ENCODE results near the gene CNTNAP3B.
"Not testable (repeated sequence)": the region's sequence is repeated elsewhere in the genome, so short reads cannot be mapped to it uniquely, and the experiment has no call there.

GRCh38 chr9:41902762-41903161, 226.5 kb downstream of the CNTNAP3B start:
- not testable (repeated sequence) for TF ChIP-seq POLR2A (IDR thresholded peaks at IDR 0.05; ENCODE audit: low read depth, low read length); TAF1 (IDR thresholded peaks at IDR 0.05; ENCODE audit: borderline replicate concordance, low read depth, low read length); NFYA (IDR thresholded peaks at IDR 0.05; ENCODE audit: borderline replicate concordance, low read depth, low read length); USF1 (IDR thresholded peaks at IDR 0.05; ENCODE audit: borderline replicate concordance, extremely low read length, insufficient read depth, low read depth, low read length); CREB1 (IDR thresholded peaks at IDR 0.05; ENCODE audit: low read depth); TARDBP (IDR thresholded peaks at IDR 0.05; ENCODE audit: borderline replicate concordance); FOXM1 (IDR thresholded peaks at IDR 0.05; ENCODE audit: low read depth, low read length); CEBPB (IDR thresholded peaks at IDR 0.05; ENCODE audit: borderline replicate concordance in 1 of 2, low read depth in 2 of 2, low read length in 2 of 2); YY1 (IDR thresholded peaks at IDR 0.05; ENCODE audit: low read depth, low read length); EP300 (IDR thresholded peaks at IDR 0.05; ENCODE audit: borderline replicate concordance in 1 of 2, control insufficient read depth in 1 of 2, low read depth in 2 of 2, low read length in 2 of 2)
- TF ChIP-seq, protein P1, sequence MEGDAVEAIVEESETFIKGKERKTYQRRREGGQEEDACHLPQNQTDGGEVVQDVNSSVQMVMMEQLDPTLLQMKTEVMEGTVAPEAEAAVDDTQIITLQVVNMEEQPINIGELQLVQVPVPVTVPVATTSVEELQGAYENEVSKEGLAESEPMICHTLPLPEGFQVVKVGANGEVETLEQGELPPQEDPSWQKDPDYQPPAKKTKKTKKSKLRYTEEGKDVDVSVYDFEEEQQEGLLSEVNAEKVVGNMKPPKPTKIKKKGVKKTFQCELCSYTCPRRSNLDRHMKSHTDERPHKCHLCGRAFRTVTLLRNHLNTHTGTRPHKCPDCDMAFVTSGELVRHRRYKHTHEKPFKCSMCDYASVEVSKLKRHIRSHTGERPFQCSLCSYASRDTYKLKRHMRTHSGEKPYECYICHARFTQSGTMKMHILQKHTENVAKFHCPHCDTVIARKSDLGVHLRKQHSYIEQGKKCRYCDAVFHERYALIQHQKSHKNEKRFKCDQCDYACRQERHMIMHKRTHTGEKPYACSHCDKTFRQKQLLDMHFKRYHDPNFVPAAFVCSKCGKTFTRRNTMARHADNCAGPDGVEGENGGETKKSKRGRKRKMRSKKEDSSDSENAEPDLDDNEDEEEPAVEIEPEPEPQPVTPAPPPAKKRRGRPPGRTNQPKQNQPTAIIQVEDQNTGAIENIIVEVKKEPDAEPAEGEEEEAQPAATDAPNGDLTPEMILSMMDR (IDR thresholded peaks at IDR 0.05 in 2 of 3, conservative IDR thresholded peaks at IDR 0.05 in 1 of 3; ENCODE audit: control insufficient read depth in 2 of 3, extremely low read depth in 1 of 3, insufficient read depth in 1 of 3, low read depth in 3 of 3, low read length in 3 of 3), result not testable (repeated sequence)
- TF ChIP-seq, protein P2, sequence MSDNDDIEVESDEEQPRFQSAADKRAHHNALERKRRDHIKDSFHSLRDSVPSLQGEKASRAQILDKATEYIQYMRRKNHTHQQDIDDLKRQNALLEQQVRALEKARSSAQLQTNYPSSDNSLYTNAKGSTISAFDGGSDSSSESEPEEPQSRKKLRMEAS (IDR thresholded peaks at IDR 0.05; ENCODE audit: low read depth, low read length), result not testable (repeated sequence)
